H1 (cell line): ENCODE results near the gene UBASH3A. TPM values are rescaled to one million over a fixed set of nuclear protein-coding genes. Genes with fewer than 3 reads are reported as not detected.

Experiments used
- ASH2L ChIP-seq: fragments of 200-600, 300-600 bp; sonication (generic); IDR thresholded peaks from one replicate; pipeline ENCODE4 v1.7.1; 2017; ENCODE audit warnings: low read length
- CHD7 ChIP-seq: fragments of 300-600 bp; sonication (generic); IDR thresholded peaks from 2 replicates; pipeline ENCODE4 v1.7.1; 2012; ENCODE audit warnings: low read length, moderate library complexity, mild to moderate bottlenecking, inconsistent platforms; ENCODE audit not compliant: insufficient replicate concordance
- FOSL1 ChIP-seq: IDR thresholded peaks from 2 replicates; pipeline ENCODE4 v1.6.1; 2011; ENCODE audit warnings: mild to moderate bottlenecking, low read depth, low read length, moderate library complexity; ENCODE audit not compliant: insufficient read depth
- USF2 ChIP-seq: IDR thresholded peaks from 2 replicates; pipeline ENCODE4 v1.6.1; 2011; ENCODE audit warnings: low read length, improper control_type of control experiment
- polyA plus RNA-seq, 7 experiments: library from polyadenylated mRNA; depleted of rRNA in 3 of 7; stranded (reverse) in 5 of 7; unstranded in 2 of 7; fragments of >200 nt in 5 of 7; fragments of 200-250 nt in 2 of 7; gene quantifications; 1 replicate in 5 of 7; 2 replicates in 1 of 7; 4 replicates in 1 of 7; pipeline versions ENCODE4 v1.2.1 to v1.2.3, GENCODE V29; 2011 to 2013; ENCODE audit warnings: missing spikeins in 2 of 7, mixed read lengths in 2 of 7
- total RNA-seq: library from RNA; stranded (reverse); fragmentation: NEBNext Ultra II Directional; extraction: Animal tissue kit (Norgen Biotek cat#: 25700); gene quantifications from 2 replicates; pipeline ENCODE4 v1.2.1, GENCODE V29; 2021

Gene UBASH3A
- total and polyA plus RNA-seq, 2 of the 8 experiments (the other 6 are each of a cell fraction or from before 2014, with no cell fraction given), result not detected

DNA sequence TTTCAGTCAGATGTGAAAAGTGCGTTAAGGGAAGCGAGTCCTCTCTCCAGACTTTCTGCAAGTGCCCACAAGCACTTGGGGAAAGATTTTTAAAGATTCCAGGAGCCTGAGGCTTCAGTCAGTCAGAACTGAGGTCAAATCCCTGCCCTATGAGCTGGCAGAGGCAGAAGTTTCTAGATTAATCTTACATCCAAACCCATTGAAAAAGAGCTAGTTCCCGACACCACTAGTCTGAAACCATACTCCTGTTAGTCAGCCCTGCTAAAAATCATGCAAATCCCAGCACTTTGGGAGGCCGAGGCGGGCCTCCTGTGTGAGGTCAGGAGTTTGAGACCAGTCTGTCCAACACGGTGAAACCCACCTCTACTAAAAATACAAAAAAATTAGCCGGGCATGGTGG, 71.3 kb downstream of the UBASH3A start (continued):
- TF ChIP-seq CHD7 (no peak), FOSL1 (no peak), USF2 (no peak), ASH2L (no peak)
- TF ChIP-seq, all 59 proteins: peak for 0
